Heart left ventricle (tissue), 13 donors: ENCODE results near the gene TRPM8.

Experiments
- POLR2A ChIP-seq, 2 donors: fragments of 450-650 bp; IDR thresholded peaks; one replicate each; pipeline ENCODE4 v1.6.1; 2017; ENCODE audit warnings: antibody characterized with exemption in 2 of 2, mild to moderate bottlenecking in 2 of 2, moderate library complexity in 2 of 2
- TF ChIP-seq, protein P1 (sequence below), 12 donors: fragments of 200-600 bp; sonication (generic) in 4 of 12; IDR thresholded peaks; one replicate each; pipeline versions ENCODE4 v1.5.0 to v1.8.0; 2018 to 2022; ENCODE audit warnings: antibody characterized with exemption in 12 of 12, mild to moderate bottlenecking in 5 of 12
- donor health status: ischemic (EF 13 %, LVEDD 7.1; RV severe dilation, severe dysfunction).
- donor health status: DM: no; HTN: yes; CAD: no.
- donor health status: DM: no; HTN: no; CAD: no.
- donor health status: ischemic (EF 25% LVEDD 6.9; RV normal size, moderate dysfunction).
- donor health status: ischemic (EF 25% LVEDD 5.7; RV mildly dilated, moderate dysfunction).
- donor health status: ischemic (EF 35%, LVEDD 5.7; RV mildly dilated, moderate dysfunction).
- donor health status: nonischemic (EF 11% LVEDD 7.7; RV severe dilation, severe dysfunction).
- donor health status: DM: yes; HTN: yes; CAD: no.
- donor health status: PGD.
- donor health status: ischemic (EF 29% LVEDD 5.4; RV normal size, mild dysfunction).
- donor health status: nonischemic (EF 23%, LVEDD 6.1; RV moderate dilation, normal function).

DNA sequence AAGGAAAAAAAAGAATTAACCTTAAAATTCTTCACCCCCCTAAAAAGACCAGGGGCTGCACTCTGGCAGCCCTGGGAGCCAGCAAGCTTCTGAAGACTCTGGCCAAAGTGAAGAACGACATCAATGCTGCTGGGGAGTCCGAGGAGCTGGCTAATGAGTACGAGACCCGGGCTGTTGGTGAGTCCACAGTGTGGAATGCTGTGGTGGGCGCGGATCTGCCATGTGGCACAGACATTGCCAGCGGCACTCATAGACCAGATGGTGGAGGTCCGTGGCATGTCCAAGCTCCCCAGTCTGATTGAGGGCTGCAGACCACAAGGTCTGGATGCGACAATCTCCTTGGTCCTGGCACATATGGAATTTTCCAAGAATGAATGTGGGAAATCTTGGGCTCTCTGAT lies 47.4 kb downstream of the TRPM8 start:
- TF ChIP-seq, protein P1, sequence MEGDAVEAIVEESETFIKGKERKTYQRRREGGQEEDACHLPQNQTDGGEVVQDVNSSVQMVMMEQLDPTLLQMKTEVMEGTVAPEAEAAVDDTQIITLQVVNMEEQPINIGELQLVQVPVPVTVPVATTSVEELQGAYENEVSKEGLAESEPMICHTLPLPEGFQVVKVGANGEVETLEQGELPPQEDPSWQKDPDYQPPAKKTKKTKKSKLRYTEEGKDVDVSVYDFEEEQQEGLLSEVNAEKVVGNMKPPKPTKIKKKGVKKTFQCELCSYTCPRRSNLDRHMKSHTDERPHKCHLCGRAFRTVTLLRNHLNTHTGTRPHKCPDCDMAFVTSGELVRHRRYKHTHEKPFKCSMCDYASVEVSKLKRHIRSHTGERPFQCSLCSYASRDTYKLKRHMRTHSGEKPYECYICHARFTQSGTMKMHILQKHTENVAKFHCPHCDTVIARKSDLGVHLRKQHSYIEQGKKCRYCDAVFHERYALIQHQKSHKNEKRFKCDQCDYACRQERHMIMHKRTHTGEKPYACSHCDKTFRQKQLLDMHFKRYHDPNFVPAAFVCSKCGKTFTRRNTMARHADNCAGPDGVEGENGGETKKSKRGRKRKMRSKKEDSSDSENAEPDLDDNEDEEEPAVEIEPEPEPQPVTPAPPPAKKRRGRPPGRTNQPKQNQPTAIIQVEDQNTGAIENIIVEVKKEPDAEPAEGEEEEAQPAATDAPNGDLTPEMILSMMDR (IDR thresholded peaks at IDR 0.05), result no peak
- TF ChIP-seq POLR2A (IDR thresholded peaks at IDR 0.05), result no peak
